Neural progenitor cell (in vitro differentiated cells): ENCODE data around the gene GPR65.

ENCODE experiments used
- CTCF ChIP-seq: fragments of 200-600 bp; sonication (generic); IDR thresholded peaks from 2 replicates; pipeline ENCODE4 v1.5.1; 2017; ENCODE audit warnings: antibody characterized with exemption, mild to moderate bottlenecking
- EZH2 ChIP-seq: fragments of 200-600 bp; sonication (generic); IDR thresholded peaks from 2 replicates; pipeline ENCODE4 v1.6.1; 2017; ENCODE audit warnings: antibody characterized with exemption, mild to moderate bottlenecking, moderate library complexity
- EZH2phosphoT487 ChIP-seq: fragments of 200-600 bp; sonication (generic); IDR thresholded peaks from 2 replicates; pipeline ENCODE4 v1.6.1; 2017; ENCODE audit warnings: antibody characterized with exemption

- TF ChIP-seq CTCF: no peak
- TF ChIP-seq EZH2phosphoT487: no peak
- TF ChIP-seq EZH2: no peak
Measured at GRCh38 chr14:87989956-87990299, 15.0 kb upstream of the GPR65 start.
